ENCODE results near the gene HOXD11.

The HOXD11 gene

DNA sequence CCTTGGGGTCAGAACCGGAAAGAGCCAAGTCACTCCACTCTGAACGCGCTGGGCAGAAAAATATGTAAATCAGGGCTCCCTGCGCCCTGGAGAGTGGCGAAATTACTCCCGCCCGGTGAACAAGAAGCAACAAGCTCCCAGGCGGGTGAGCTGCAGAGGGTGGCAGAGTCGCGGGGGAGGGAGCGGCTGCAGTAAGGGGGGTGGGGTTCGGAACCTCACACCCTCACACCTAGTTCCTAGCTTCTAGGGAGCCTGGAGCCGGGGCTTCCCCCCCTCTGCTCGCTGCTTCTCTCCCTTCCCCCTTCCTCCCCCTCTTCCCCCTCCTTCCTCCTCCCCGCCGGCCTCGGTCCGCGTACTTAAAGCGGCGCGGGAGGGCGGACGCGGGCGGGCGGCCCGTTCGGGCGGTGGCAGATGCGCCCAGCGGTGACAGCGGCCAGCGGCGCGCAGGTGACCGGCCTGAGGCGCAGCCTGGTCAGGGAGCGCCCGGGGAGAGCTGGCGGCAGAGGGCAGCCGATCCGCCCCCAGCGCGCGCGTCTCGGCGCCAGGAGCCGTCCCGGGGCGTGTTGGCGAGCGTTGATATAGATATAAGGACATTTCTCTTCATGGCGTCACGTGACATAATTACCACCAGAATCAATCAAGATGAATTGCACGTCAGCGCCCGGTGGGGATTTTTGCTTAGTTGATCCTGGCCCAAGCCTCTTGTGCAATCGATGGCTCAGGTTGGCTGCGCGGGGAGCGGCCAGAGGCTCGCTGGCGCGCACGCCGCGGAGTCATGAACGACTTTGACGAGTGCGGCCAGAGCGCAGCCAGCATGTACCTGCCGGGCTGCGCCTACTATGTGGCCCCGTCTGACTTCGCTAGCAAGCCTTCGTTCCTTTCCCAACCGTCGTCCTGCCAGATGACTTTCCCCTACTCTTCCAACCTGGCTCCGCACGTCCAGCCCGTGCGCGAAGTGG, at the start of gene HOXD11:
Gene HOXD11 (plus strand): TSS at position 700 of the 959 bp plus-strand sequence. CDS start 76 bp downstream, at position 776.
- DNase-seq (ENCODE audit: low read depth, low spot score): peak; percentile 78

DNA sequence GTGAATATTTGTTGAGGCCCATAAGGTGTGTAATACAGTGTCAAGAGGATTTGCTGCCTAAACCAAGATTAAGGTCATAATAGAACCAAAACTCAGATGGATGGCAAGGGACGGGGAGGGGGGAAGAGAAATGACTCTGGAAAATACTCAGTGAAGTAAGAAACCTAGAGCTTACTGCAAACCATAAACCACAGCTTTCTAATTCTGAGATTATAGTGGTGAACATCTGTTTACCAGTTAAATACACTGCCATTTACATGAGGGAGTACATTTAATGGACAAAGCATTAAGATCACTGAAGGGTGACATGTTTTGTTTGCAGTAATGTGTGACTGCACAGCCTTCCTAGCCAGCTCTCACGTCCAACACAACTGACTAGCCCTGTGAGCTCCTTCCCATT, 43.1 kb upstream of the HOXD11 start:
- DNase-seq (ENCODE audit: low read depth, low spot score): no peak
- no peak overlapping the region for H3K27ac ChIP-seq

More for the DNA sequence above, at the start of gene HOXD11:
- peak within 1 kb of the TSS; percentile 98 for H3K27ac ChIP-seq

DNA sequence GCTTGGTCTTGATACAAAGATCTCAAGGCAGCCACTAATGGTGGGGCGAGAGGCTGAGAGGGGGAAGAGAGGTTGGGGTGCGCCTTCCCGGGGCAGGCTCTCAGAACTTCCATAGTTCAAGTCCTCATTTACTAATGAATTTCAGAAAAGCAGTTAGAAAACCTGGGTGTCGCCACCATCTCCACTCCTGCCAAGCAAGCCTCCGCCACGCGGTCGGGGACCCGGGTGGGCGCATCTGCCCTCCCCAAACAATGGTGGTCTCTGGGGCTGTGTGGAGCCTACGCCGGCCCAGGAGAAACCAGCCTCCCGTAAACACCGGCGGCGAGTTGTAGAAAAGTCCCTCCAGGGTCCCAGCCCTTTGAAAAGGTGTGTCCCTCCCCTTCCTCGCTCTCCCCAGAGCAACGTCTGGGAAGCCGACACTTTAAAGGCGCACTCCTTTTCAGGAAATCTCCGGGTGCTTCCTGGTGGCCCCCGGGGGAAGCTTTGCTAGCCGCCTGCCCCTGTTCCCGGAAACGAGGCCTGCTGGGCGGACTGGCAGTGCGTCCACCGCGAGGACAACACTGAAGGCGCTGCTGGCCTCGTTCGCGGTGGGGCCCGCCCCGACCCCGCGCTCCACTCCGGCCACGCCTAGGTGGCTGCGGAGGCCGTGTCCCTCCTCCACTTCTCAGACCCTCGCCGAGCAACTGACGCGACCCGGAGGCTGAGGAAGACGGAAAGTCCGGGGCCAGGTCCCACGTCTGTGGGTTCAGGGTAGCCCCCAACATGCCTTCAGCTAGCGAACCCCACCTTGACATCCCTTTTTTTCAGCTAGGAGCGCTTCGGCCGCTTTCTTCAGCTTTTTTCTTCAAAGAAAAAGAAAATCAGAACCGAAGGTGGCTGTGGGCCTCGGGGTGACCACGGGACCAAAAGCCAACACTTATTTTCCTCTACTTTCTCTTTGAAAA, 40.2 kb upstream of the HOXD11 start:
- DNase-seq (ENCODE audit: low read depth, low spot score): no peak
- no peak overlapping the region for H3K27ac ChIP-seq

DNA sequence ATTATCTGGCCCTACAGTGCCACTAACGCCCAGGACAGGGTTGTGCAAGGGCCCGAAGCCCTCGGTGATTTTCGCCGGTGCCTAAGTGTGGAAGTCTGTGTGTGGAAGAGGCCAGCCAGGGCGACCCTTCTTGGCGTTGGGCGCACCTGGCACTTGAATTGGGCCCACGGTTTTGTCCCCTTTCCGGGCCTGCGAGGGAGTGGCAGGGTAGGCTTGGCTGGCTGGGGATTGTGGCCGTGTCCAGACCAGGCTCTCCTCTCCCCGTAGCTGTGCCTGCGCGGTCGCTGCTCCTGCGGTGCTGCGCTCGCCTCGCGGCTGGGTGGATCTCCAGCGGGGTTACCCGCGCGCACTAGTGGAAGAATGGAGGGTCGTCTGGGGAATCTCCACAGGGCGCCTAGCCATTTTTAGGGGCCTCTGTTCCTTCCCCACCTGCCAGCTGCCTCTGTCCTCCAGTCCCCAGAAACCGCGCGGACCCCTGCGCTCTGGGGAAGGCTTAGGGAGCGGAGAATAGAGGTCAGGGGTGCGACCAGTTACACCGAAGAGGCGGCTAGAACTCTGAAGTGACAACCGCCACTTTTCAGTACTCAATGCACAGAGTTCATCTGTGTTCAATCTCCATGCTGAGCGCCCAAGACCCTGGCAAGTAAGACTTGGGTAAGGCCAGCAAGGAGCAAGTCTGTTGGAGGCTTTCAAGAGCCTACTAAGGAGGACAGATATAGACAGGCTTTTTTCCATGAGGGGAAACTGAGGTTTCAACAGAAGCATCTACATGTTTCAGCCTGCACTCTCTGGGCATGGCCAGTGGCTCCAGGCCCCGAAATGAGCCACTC, 39.3 kb upstream of the HOXD11 start:
- H3K27ac ChIP-seq: no peak overlapping the region
- DNase-seq (ENCODE audit: low read depth, low spot score): no peak

DNA sequence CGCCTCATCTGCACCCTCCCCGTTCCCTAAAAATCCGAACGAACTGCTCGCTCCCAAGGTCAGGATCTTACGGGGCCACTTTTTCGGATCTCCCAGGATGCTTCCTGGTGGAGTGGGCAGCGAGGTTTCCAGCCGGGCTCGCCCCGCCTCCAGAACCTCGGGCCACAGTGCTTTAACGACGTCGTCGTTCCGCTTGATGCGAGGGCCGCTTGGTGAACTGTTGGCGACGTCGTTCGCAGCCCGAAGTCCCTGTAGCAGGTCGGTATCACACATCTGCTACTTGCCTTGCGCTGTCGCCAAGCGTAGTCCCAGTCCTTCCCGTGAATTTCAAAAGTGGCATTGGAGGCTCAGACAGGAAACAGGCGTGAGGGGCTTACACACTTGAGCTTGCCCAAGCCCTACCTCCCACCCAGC, 38.7 kb upstream of the HOXD11 start:
- DNase-seq (ENCODE audit: low read depth, low spot score): no peak
- H3K27ac ChIP-seq: no peak overlapping the region

DNA sequence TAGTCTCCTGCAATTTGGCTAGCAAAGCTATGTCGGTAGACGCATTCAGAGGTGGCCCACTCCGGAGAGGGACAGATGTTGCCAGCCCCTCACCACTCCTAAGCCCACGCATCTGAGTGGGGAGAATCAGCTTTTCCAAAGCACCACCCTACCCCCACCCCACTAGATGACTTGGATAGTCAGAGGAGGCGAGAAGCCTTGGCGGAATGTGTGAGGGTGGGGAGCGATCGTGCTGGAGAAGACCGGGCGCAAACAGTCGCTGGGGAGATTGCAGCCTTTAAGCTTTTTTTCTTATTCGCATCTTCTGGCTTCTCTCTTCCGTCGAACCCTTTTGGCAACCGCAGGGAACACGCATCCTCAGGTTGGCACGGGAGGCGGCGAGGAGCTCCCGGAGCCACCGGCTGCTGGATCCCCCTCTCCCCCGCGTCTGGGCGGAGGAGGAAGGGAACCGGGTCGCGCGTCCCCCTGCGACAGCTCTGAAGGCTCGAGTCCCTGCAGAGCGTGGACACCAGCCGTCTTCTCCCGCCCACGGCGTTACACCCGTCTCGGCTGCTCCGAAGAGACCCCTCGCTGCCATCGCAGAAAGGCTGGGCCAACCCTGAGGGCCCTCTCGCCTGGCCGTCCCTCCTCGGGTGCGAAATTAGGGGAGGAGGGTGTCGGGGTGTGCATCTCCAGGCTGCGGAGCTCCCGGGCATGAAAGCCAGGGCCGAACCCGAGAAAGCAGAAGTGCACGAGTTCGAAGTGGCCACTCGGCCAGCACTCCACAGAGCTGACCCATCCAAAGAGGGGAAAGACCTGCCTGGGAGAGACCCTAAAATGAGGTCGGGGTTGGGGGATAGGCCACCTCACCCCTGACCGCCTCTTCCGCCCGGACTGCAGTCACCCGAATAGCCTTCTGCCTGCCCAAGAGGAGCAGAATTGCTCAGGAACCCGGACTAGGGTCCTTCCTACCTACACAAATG, 35.5 kb upstream of the HOXD11 start:
- no peak overlapping the region for H3K27ac ChIP-seq
- no peak for DNase-seq (ENCODE audit: low read depth, low spot score)

DNA sequence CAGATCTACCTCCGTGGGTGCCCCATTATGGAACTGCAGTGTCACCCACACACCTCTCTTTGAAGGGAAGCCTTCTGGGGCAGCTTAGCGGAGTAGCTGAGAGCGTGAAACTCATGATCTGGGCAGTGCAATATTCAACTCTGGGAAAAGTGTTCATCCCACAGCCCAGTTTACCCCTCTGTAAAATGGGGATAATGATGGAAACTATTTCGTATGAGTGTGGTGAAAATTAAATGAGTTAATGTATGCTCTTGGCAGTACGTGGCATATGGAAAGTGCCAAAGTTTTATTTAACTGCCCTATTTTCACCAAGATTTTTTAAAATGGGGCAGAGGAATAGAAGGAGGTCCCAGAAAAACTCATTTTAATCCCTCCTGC, 34.8 kb upstream of the HOXD11 start:
- DNase-seq (ENCODE audit: low read depth, low spot score): no peak
- H3K27ac ChIP-seq: no peak overlapping the region

DNA sequence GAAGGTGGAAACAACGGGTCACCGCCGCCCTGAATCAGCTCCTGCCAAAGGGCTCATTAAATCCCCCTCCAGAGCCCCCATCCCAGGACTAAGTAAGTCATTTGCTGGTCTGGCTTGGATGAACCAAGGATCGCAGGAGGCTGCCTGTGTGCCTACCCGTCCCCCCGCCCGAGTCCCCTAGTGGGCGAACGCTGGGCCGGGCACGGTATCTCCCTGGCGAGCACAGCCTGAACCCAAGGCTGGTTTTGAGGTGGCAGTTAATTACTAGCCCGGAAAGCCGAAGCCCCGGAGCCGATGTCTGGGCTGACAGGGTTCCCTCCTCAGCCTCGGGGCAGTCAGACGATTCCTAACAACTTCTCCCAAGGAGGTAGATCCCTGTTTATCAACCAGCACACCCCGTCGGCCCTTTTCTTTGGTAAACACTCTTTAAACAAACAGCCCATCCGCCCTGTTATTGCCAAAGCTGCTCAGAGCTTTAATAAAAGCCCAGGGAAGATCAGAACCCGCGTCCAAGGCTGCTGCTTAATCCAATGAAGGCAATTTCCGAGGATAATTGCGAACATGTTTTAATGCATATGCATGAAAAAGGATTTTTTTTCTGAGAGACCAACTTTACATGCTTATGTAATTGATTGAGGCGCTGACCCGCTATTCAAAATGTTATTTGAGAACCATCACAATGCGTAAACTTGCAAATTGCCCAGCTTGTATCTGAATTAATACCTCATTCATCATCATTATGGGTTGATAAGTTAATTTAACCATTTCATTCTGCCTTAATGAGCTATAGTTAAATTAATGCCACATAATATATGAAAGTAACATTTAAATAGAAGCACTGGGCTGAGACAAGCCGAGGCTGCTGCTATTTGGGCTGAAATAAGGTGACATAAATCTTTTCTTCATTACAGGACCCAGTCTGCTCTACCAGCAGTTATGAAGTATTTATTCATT, 33.9 kb upstream of the HOXD11 start:
- H3K27ac ChIP-seq: no peak overlapping the region

DNA sequence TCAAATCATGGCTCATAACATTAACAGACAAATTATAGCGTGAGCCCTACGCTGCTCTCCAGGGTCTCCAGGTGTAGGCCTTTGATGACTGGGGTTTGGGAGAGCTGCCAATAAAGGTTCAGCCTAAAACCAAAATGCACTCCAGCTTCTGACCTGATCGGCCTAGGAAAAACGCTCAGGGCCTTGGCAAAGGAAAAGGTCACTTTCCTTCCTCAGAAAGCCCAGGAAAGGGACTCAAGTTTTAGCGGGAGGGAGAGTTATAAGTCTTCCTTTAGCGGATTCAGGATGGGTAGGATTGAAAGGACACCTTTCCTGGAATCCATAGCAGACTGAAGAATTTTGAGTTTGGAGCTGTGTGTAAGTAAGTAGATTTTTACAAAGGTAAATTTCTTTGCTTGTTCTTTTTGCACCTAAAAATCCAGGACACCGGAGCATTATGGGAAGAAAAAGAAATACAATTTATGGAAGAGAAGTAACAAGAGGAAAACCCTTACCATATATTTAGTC, 32.1 kb upstream of the HOXD11 start:
- no peak for DNase-seq (ENCODE audit: low read depth, low spot score)
- H3K27ac ChIP-seq: no peak overlapping the region

More for the DNA sequence above, 33.9 kb upstream of the HOXD11 start:
- DNase-seq (ENCODE audit: low read depth, low spot score): no peak

DNA sequence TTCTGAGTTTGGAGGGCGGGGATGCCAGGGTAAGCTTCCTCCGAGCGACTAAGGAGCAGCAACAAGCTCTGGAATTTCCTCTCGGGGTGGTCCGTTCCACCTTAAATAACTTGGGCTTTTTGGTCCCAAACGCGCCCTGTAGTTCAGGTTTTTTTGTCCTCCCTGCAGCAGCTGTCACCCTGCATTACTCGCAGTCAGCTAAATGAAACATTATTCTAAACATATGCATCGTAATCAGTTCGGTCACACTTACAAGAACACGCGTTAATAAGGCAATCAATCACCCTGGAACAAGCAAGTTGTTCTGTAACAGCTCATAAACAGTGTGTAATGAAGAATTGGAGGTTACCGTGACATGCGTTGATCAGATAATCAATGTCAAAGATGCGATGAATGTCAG, 31.6 kb upstream of the HOXD11 start:
- H3K27ac ChIP-seq: no peak overlapping the region
- DNase-seq (ENCODE audit: low read depth, low spot score): no peak

DNA sequence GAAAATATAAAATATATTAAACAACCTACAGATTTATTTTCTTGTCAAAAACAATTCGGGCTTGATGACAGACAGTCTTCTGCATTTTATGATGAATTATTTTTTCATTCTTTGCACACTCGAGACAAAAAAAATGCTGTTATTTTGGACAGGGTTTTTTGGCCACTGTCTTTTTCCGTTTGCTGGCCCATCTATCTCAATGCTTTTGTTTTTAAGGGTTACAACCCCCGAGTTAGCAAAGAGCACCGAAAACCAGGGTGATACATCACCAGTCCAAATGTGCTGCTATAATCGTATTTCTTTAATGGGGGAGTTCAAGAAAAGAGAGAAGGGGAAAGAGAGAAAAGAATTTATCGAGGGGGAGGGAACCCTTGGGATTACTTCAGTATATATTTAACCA, 31.0 kb upstream of the HOXD11 start:
- no peak overlapping the region for H3K27ac ChIP-seq
- DNase-seq (ENCODE audit: low read depth, low spot score): no peak

DNA sequence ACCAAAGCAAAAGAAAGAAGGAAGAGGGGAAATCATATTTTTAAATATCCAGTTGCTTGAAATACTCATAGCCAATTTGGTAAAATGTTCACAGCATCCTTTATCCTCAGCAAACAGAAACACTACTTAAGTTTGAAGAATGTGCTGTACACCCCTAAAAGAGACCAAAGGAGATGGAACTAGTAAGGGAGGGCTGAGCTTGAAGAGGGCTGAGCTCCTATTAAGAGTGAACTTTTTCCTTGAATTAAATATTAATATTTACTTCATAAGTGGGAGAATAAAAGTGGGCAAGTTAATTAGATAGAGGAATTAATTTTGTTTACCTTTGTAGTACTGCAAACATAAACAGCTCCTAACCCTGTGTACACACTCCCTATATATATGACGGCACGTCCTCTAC, 30.3 kb upstream of the HOXD11 start:
- H3K27ac ChIP-seq: no peak overlapping the region
- DNase-seq (ENCODE audit: low read depth, low spot score): no peak

DNA sequence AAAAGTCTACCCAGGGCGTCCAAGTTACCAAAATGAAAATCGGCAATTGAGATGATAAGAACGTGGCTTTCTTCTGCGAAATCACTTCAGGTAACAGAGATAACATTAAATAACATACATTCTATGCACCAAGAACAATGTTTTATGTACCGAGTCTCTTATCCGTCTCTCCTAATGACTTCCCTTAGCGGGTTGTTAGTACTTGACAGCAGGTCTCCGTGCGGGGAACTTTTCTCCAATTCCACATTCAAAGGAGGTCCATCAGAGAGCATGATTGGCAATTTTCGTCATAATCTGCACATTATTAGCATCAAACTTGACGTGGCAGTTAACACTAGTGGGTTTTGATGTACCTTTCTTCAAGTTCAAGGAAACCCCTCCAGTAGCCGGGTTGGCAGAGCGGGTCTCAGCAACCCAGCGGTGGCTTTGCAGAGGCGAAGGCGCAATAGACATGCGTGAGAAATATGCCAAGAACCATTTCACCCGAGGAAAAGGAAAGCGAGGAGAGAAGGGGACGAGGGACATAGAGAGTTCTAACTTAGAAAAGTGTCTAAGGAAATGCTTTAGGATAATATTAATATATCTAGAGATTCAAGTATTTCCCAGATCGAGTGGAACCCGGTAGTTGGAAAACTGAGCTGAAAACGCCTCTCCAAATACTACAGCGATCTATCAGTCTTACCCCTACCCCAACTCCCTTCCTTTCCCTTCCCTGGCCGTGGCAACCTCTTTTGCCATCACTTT, 28.4 kb upstream of the HOXD11 start:
- DNase-seq (ENCODE audit: low read depth, low spot score): no peak
- H3K27ac ChIP-seq: no peak overlapping the region

DNA sequence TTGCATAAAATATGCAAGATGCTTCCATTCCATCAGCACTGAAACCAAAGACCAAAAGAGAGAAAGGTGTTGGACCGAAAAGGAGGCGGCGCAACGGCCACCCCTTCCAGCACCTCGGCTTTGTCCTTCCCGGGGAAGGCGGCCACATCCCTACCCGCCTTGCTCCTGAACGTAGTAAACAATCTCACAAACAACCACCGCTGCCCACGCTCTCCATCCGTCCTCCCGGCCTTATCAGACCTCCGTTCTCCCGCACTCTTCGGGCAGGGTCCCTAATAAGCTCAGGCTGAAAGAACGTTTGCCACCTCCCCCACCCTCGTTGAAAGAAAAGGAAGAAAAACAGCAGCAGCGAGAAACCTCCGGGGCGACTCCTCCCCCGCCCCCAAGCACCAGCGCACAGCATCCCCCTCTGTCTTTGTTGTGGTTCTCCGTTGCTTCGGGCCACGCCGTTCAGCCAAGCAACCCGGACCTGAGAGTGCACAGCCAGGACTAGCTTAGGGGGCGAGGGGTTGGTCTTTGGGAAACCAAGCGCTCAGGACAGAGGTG, 27.7 kb upstream of the HOXD11 start:
- no peak for DNase-seq (ENCODE audit: low read depth, low spot score)
- H3K27ac ChIP-seq: no peak overlapping the region

DNA sequence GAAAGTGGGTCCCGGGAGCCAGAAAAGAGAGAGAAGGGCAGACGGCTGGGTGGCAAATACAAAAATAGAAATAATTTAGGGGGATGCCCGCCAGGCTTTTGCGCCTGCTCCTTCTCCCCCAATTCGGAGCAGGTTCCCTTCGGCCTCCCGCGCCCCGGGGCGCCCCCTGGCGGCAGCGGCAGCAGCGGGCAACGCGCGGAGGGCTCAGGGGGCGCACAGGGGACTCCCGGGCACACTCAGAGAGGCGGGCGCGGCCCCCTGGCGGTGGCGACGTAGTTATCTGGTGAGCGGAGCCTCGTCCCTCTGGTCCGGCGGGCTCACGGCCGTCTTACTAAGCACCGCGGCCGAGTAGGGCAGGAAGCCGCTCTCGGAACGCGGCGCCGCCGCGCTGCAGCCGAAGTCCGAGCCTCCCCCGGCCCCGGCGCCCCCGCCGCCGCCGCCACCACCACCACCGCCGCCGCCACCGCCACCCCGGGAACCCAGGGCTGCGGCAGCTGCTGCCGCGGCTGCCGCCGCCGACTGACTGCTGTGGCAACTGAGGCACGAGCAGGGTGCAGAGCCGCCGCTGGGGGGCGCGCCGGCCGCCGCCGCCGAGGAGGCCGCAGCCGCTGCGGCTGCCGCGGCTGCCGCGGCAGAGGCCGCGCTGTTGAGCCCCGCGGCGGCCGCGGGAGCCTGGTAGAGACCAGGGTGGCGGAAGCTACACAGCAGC, 27.1 kb upstream of the HOXD11 start:
- DNase-seq (ENCODE audit: low read depth, low spot score): no peak
- peak overlapping the region; percentile 8 for H3K27ac ChIP-seq
